Upper lobe of right lung (tissue), 1 donor: Measurements from ENCODE around the gene NPLOC4. TPM values are rescaled to one million over a fixed set of nuclear protein-coding genes. Genes with fewer than 3 reads are reported as not detected.
"Not testable (repeated sequence)": the region's sequence is repeated elsewhere in the genome, so short reads cannot be mapped to it uniquely, and the experiment has no call there.

ENCODE experiments used
- ATAC-seq: fragments of 200-7000 bp; cut with Tn5 transposase; one replicate; pipeline ENCODE4 v1.9.1; 2020; ENCODE audit warnings: mild to moderate bottlenecking, moderate library complexity
- DNase-seq: peaks from one replicate; pipeline ENCODE4 v3.0.0-alpha.2; 2020
- H3K27ac ChIP-seq: fragments of 200-600 bp; one replicate; pipeline ENCODE4 v1.8.0; 2022
- H3K27me3 ChIP-seq: fragments of 200-600 bp; one replicate; pipeline ENCODE4 v1.8.0; 2022; ENCODE audit warnings: mild to moderate bottlenecking
- H3K36me3 ChIP-seq: fragments of 200-600 bp; one replicate; pipeline ENCODE4 v1.8.0; 2022
- H3K4me1 ChIP-seq: fragments of 200-600 bp; one replicate; pipeline ENCODE4 v1.8.0; 2022
- H3K4me3 ChIP-seq: fragments of 200-600 bp; one replicate; pipeline ENCODE4 v1.8.0; 2022; ENCODE audit warnings: mild to moderate bottlenecking
- H3K9me3 ChIP-seq: fragments of 200-600 bp; one replicate; pipeline ENCODE4 v1.8.0; 2022
- CTCF ChIP-seq: fragments of 200-600 bp; IDR thresholded peaks from one replicate; pipeline ENCODE4 v1.8.0; 2022; ENCODE audit warnings: antibody characterized with exemption
- intact Hi-C: fragments of 100-400 bp; cut with DNase I; formaldehyde crosslinking; loops from one replicate; pipeline ENCODE4 v1.11.0; 2022
- total RNA-seq: library from RNA; stranded (reverse); fragmentation: NEBNext Ultra II Directional; extraction: Animal tissue kit (Norgen Biotek cat#: 25700); gene quantifications from one replicate; pipeline ENCODE4 v1.2.1, GENCODE V29; 2021
- donor health status: DM: no; HTN: yes; CAD: no; lungs with severe emphysema.

The NPLOC4 gene
- total RNA-seq, 1 donor from 2014 or later, result 93.6 TPM

GRCh38 chr17:81675515-81676221 lies 38.8 kb upstream of the NPLOC4 start:
- ATAC-seq, intact Hi-C loops, DNase-seq, H3K4me3 ChIP-seq, H3K4me1 ChIP-seq, H3K27me3 ChIP-seq, H3K9me3 ChIP-seq, H3K27ac ChIP-seq: not testable (repeated sequence)
- TF ChIP-seq CTCF, result peak; percentile 64
- peaks cover 36% of the 10 kb centered on the region for H3K36me3 ChIP-seq

GRCh38 chr17:81673561-81674258 lies 36.8 kb upstream of the NPLOC4 start:
- peaks cover 49% of the 10 kb centered on the region for H3K36me3 ChIP-seq
- intact Hi-C loops, result no loop called here
- ATAC-seq, result no peak

GRCh38 chr17:81672954-81673353 lies 36.0 kb upstream of the NPLOC4 start:
- intact Hi-C loops, result no loop called here
- H3K4me1 ChIP-seq, result peaks cover 3% of the 10 kb centered on the region
- peaks cover 54% of the 10 kb centered on the region for H3K36me3 ChIP-seq
- H3K27me3 ChIP-seq, result no peaks in the 10 kb centered on the region
- ATAC-seq (no peak), DNase-seq (no peak)
- no peak overlapping the region for H3K4me3 ChIP-seq
- no peak overlapping the region for H3K27ac ChIP-seq
- no peak for TF ChIP-seq CTCF
- H3K9me3 ChIP-seq, result no peaks in the 10 kb centered on the region

More at GRCh38 chr17:81673561-81674258, 36.8 kb upstream of the NPLOC4 start:
- no peak for DNase-seq
- Histone ChIP-seq H3K4me1 (no peaks in the 10 kb centered on the region), H3K9me3 (no peaks in the 10 kb centered on the region), H3K4me3 (no peak overlapping the region), H3K27me3 (no peaks in the 10 kb centered on the region), H3K27ac (no peak overlapping the region)
- TF ChIP-seq CTCF, result no peak

- Histone ChIP-seq H3K27ac (no peak overlapping the region), H3K27me3 (no peaks in the 10 kb centered on the region), H3K36me3 (peaks cover 54% of the 10 kb centered on the region), H3K4me3 (no peak overlapping the region), H3K9me3 (no peaks in the 10 kb centered on the region), H3K4me1 (peaks cover 8% of the 10 kb centered on the region)
- DNase-seq (no peak), ATAC-seq (no peak)
- intact Hi-C loops, result no loop called here
- TF ChIP-seq CTCF, result no peak
Observed at GRCh38 chr17:81672504-81672903, 35.6 kb upstream of the NPLOC4 start.

- intact Hi-C loops, result no loop called here
- Histone ChIP-seq H3K27me3 (no peaks in the 10 kb centered on the region), H3K4me3 (no peak overlapping the region), H3K27ac (no peak overlapping the region), H3K9me3 (no peaks in the 10 kb centered on the region), H3K4me1 (peaks cover 25% of the 10 kb centered on the region), H3K36me3 (peaks cover 39% of the 10 kb centered on the region)
- no peak for DNase-seq
- no peak for ATAC-seq
- TF ChIP-seq CTCF, result no peak
Observed at GRCh38 chr17:81667754-81668153, 30.8 kb upstream of the NPLOC4 start.
